ENCODE results near the gene SMC3. TPM values are rescaled to one million over a fixed set of nuclear protein-coding genes. Genes with fewer than 3 reads are reported as not detected.
"Not testable (repeated sequence)": the region's sequence is repeated elsewhere in the genome, so short reads cannot be mapped to it uniquely, and the experiment has no call there.

Gene SMC3
- total and polyA plus RNA-seq, 10 donors, result 10.4 to 41.2 (median 33.8) TPM

DNA sequence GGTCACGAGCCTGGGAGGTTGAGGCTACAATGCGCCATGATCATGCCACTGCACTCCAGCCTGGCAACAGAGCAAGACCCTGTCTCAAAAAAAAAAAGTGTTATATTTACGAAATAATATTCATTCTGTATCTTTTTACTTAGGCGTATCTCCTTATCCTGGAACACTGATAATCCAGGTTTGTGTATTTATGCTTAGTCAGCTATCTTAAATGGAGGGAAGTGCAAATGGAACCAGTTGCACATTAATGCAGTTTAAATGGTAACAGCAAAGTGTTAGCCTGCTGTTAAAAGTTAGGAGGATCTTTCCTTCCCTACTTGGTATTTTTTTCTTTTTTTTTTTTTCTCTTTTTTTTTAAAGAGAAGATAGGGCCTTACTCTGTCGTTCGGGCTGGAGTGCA lies 40.6 kb downstream of the SMC3 start:
- H3K4me1 ChIP-seq, result peaks cover 0 to 4% (median 0%) of the 10 kb centered on the region in 6 donors
- no peaks in the 10 kb centered on the region for H3K9me3 ChIP-seq
- WGBS, 5 donors, result 79 to 90% (median 88%) methylated on average over 6 of the region's 6 CpGs
- intact Hi-C loops (cut with DNase I; ENCODE audit: low total_unique reads), result no loop called here
- H3K36me3 ChIP-seq, result peaks cover 3 to 50% (median 31%) of the 10 kb centered on the region in 6 donors
- H3K27me3 ChIP-seq (replicated peaks in 1 of 7), result no peaks in the 10 kb centered on the region
- no peak for DNase-seq
- H3K27ac ChIP-seq, result no peak overlapping the region
- H3K4me3 ChIP-seq, result no peak overlapping the region
- TF ChIP-seq, protein P1, sequence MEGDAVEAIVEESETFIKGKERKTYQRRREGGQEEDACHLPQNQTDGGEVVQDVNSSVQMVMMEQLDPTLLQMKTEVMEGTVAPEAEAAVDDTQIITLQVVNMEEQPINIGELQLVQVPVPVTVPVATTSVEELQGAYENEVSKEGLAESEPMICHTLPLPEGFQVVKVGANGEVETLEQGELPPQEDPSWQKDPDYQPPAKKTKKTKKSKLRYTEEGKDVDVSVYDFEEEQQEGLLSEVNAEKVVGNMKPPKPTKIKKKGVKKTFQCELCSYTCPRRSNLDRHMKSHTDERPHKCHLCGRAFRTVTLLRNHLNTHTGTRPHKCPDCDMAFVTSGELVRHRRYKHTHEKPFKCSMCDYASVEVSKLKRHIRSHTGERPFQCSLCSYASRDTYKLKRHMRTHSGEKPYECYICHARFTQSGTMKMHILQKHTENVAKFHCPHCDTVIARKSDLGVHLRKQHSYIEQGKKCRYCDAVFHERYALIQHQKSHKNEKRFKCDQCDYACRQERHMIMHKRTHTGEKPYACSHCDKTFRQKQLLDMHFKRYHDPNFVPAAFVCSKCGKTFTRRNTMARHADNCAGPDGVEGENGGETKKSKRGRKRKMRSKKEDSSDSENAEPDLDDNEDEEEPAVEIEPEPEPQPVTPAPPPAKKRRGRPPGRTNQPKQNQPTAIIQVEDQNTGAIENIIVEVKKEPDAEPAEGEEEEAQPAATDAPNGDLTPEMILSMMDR (IDR thresholded peaks at IDR 0.05 in 8 of 11, conservative IDR thresholded peaks at IDR 0.05 in 3 of 11), result no peak
- no peak for TF ChIP-seq POLR2A (IDR thresholded peaks at IDR 0.05)
- TF ChIP-seq POLR2AphosphoS5 (IDR thresholded peaks at IDR 0.05), result no peak

- no peak for DNase-seq
- TF ChIP-seq POLR2A (IDR thresholded peaks at IDR 0.05), result no peak
- TF ChIP-seq, protein P1 (IDR thresholded peaks at IDR 0.05 in 8 of 11, conservative IDR thresholded peaks at IDR 0.05 in 3 of 11), result no peak
- H3K4me1 ChIP-seq, result peaks cover 0 to 7% (median 0%) of the 10 kb centered on the region in 6 donors
- intact Hi-C loops (cut with DNase I; ENCODE audit: low total_unique reads), result no loop called here
- peaks cover 0 to 35% (median 20%) of the 10 kb centered on the region in 6 donors for H3K36me3 ChIP-seq
- H3K27me3 ChIP-seq (replicated peaks in 1 of 7), result no peaks in the 10 kb centered on the region
- WGBS, 5 donors, result 29 to 51% (median 41%) methylated on average over 2 of the region's 2 CpGs
- H3K9me3 ChIP-seq, result no peaks in the 10 kb centered on the region
- H3K27ac ChIP-seq, result no peak overlapping the region
- no peak overlapping the region for H3K4me3 ChIP-seq
Measured at GRCh38 chr10:110609605-110610004, 42.1 kb downstream of the SMC3 start.

GRCh38 chr10:110610308-110610774 lies 42.8 kb downstream of the SMC3 start:
- WGBS, 5 donors, result 22 to 34% (median 24%) methylated on average over 3 of the region's 3 CpGs
- H3K4me1 ChIP-seq, result peaks cover 0 to 7% (median 0%) of the 10 kb centered on the region in 6 donors
- no peak for DNase-seq
- no peak overlapping the region for H3K4me3 ChIP-seq
- no peaks in the 10 kb centered on the region for H3K27me3 ChIP-seq (replicated peaks in 1 of 7)
- TF ChIP-seq POLR2AphosphoS5 (IDR thresholded peaks at IDR 0.05) (no peak), POLR2A (IDR thresholded peaks at IDR 0.05) (no peak)
- TF ChIP-seq, protein P1 (IDR thresholded peaks at IDR 0.05 in 8 of 11, conservative IDR thresholded peaks at IDR 0.05 in 3 of 11), result peak in 10 of 11 experiments; percentile 23 to 72 (median 67)
- no peak overlapping the region for H3K27ac ChIP-seq
- intact Hi-C loops (cut with DNase I; ENCODE audit: low total_unique reads), result no loop called here
- peaks cover 0 to 28% (median 12%) of the 10 kb centered on the region in 6 donors for H3K36me3 ChIP-seq
- no peaks in the 10 kb centered on the region for H3K9me3 ChIP-seq

GRCh38 chr10:110610781-110611180 lies 43.3 kb downstream of the SMC3 start:
- intact Hi-C loops (cut with DNase I; ENCODE audit: low total_unique reads), result not testable (repeated sequence)

DNA sequence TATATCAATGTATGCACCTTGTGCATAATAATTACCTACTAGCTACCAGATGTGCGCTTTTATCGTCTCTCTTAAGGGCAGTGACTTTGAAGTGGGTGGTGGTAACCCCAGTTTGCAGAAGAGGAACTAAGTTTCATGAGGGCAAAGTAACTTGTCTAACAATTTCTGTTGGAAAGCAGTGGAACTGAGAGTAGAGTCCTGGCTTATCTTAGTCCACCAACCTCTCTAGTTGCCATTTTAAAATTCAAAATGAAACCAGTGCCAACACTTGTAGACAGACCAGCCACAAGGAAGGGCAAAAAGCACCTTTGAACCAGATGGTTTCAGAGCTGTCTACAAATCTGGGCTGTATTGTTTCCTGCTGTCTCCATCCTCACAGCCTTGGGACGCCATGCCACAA lies 44.6 kb downstream of the SMC3 start:
- Histone ChIP-seq H3K36me3 (peaks cover 0 to 10% (median 0%) of the 10 kb centered on the region in 6 donors), H3K9me3 (no peaks in the 10 kb centered on the region), H3K27ac (no peak overlapping the region), H3K27me3 (replicated peaks in 1 of 7) (no peaks in the 10 kb centered on the region), H3K4me1 (peaks cover 0 to 7% (median 0%) of the 10 kb centered on the region in 6 donors), H3K4me3 (no peak overlapping the region)
- intact Hi-C loops (cut with DNase I; ENCODE audit: low total_unique reads), result no loop called here
- TF ChIP-seq POLR2AphosphoS5 (IDR thresholded peaks at IDR 0.05) (no peak), POLR2A (IDR thresholded peaks at IDR 0.05) (no peak)
- TF ChIP-seq, protein P1 (IDR thresholded peaks at IDR 0.05 in 8 of 11, conservative IDR thresholded peaks at IDR 0.05 in 3 of 11), result no peak
- WGBS, 5 donors, result 46 to 63% (median 55%) methylated on average over 3 of the region's 3 CpGs
- DNase-seq, result no peak

More at GRCh38 chr10:110610781-110611180, 43.3 kb downstream of the SMC3 start:
- not testable (repeated sequence) for H3K27me3 ChIP-seq (replicated peaks in 1 of 7); H3K9me3 ChIP-seq; H3K4me1 ChIP-seq; DNase-seq; H3K4me3 ChIP-seq; H3K27ac ChIP-seq
- 69 to 79% (median 77%) methylated on average over 3 of the region's 3 CpGs for WGBS, 5 donors
- H3K36me3 ChIP-seq, result peaks cover 0 to 23% (median 8%) of the 10 kb centered on the region in 6 donors

Measured in spleen (tissue), 11 donors.